GM12878 (cell line): ENCODE data around the gene SLC6A12. TPM values are rescaled to one million over a fixed set of nuclear protein-coding genes. Genes with fewer than 3 reads are reported as not detected.

ENCODE experiments used
- ATAC-seq: fragments of 200-7000 bp; cut with Tn5 transposase; 3 replicates; pipeline ENCODE4 v1.9.1; 2020; ENCODE audit warnings: mild to moderate bottlenecking, moderate library complexity
- BruUV-seq: library from RNA; stranded (reverse); fragments of 400-500 nt; replicated peaks from 2 replicates; lab custom pipeline; 2021; lab: Mats Ljungman, UMichigan
- CTCF ChIA-PET: fragments of 300-600 bp; sonication (Branson Sonifier 250); formaldehyde crosslinking; extraction: SDS; loops from one replicate; lab custom pipeline; 2021; ENCODE audit warnings: inconsistent platforms; lab: Yijun Ruan, JAX
- POLR2A ChIA-PET: fragments of 350-600 bp; formaldehyde crosslinking; extraction: SDS; loops from one replicate; lab custom pipeline; 2021; ENCODE audit warnings: inconsistent platforms; lab: Charles Lee
- RAD21 ChIA-PET: fragments of 300-600 bp; sonication (Branson Sonifier 250); formaldehyde crosslinking; loops from one replicate; lab custom pipeline; 2023; ENCODE audit warnings: antibody characterized with exemption; ENCODE audit not compliant: unreplicated experiment; lab: Charles Lee
- SMC1A ChIA-PET: fragments of 300-600 bp; sonication (Branson Sonifier 250); formaldehyde crosslinking; loops from one replicate; lab custom pipeline; 2023; ENCODE audit not compliant: unreplicated experiment, uncharacterized antibody; lab: Charles Lee
- DNase-seq: peaks from one replicate; pipeline ENCODE4 v3.0.0-alpha.2; 2011; ENCODE audit warnings: low read depth, low spot score
- FAIRE-seq: peaks from 3 replicates; lab custom pipeline; 2011; peaks lifted over from hg19 to GRCh38; lab: Jason Lieb, UNC
- H2AFZ ChIP-seq: 2 replicates; pipeline ENCODE4 v1.6.0; 2011; ENCODE audit warnings: low read depth, low read length, control low read depth; ENCODE audit not compliant: control insufficient read depth
- H3K27ac ChIP-seq: 2 replicates; pipeline ENCODE4 v1.5.1; 2011; ENCODE audit warnings: control low read depth; ENCODE audit not compliant: control insufficient read depth, insufficient read depth
- H3K27me3 ChIP-seq, 2 experiments: replicated peaks in 1 of 2; 2 replicates each; pipeline versions ENCODE4 v1.6.0 to v1.6.1; 2011; ENCODE audit warnings: low read length in 1 of 2; ENCODE audit not compliant: control insufficient read depth in 2 of 2, insufficient read depth in 2 of 2
- H3K36me3 ChIP-seq, 2 experiments: 2 replicates each; pipeline ENCODE4 v1.5.1; 2011; ENCODE audit warnings: low read length in 1 of 2; ENCODE audit not compliant: control insufficient read depth in 2 of 2, insufficient read depth in 2 of 2
- H3K4me1 ChIP-seq: 2 replicates; pipeline ENCODE4 v1.6.1; 2011; ENCODE audit warnings: mild to moderate bottlenecking, low read length, moderate library complexity, mixed read lengths; ENCODE audit not compliant: control insufficient read depth, insufficient read depth
- H3K4me2 ChIP-seq: 2 replicates; pipeline ENCODE4 v1.6.0; 2011; ENCODE audit warnings: control low read depth; ENCODE audit not compliant: control insufficient read depth, insufficient read depth
- H3K4me3 ChIP-seq: fragments of 200-600 bp; sonication (generic); 2 replicates; pipeline ENCODE4 v1.5.1; 2016
- H3K79me2 ChIP-seq: 2 replicates; pipeline ENCODE4 v1.6.0; 2011; ENCODE audit warnings: low read length; ENCODE audit not compliant: control insufficient read depth, insufficient read depth
- H3K9ac ChIP-seq: 2 replicates; pipeline ENCODE4 v1.8.0; 2011; ENCODE audit warnings: low read length, control low read depth, mixed read lengths; ENCODE audit not compliant: control insufficient read depth, insufficient read depth
- H3K9me3 ChIP-seq: replicated peaks from 3 replicates; pipeline ENCODE4 v1.5.1; 2011; ENCODE audit warnings: mild to moderate bottlenecking, low read length; ENCODE audit not compliant: control insufficient read depth, insufficient read depth
- H4K20me1 ChIP-seq: 2 replicates; pipeline ENCODE4 v1.6.0; 2011; ENCODE audit not compliant: control insufficient read depth, insufficient read depth
- BRCA1 ChIP-seq: IDR thresholded peaks from 2 replicates; pipeline ENCODE4 v1.6.1; 2011; ENCODE audit warnings: low read depth, low read length, improper control_type of control experiment
- CHD1 ChIP-seq: IDR thresholded peaks from 2 replicates; pipeline ENCODE4 v1.6.1; 2012; ENCODE audit warnings: low read depth, low read length, improper control_type of control experiment
- CHD4 ChIP-seq: fragments of 200-600 bp; sonication (generic); IDR thresholded peaks from 2 replicates; pipeline ENCODE4 v1.6.1; 2016; ENCODE audit warnings: mild to moderate bottlenecking
- HCFC1 ChIP-seq: fragments of 150-350 bp; IDR thresholded peaks from 2 replicates; pipeline ENCODE4 v1.6.1; 2014; ENCODE audit warnings: low read length
- HDGF ChIP-seq: fragments of 450-650 bp; IDR thresholded peaks from 2 replicates; pipeline ENCODE4 v1.6.1; 2016; ENCODE audit warnings: antibody characterized with exemption
- MYB ChIP-seq: fragments of 150-350 bp; IDR thresholded peaks from 2 replicates; pipeline ENCODE4 v1.6.1; 2014; ENCODE audit warnings: mild to moderate bottlenecking, low read depth, low read length, borderline replicate concordance
- NFIC ChIP-seq: IDR thresholded peaks from 2 replicates; pipeline ENCODE4 v1.6.1; 2012; ENCODE audit warnings: low read depth, mild to moderate bottlenecking, inconsistent platforms, low read length, moderate library complexity
- YBX1 ChIP-seq: fragments of 450-650 bp; IDR thresholded peaks from 2 replicates; pipeline ENCODE4 v1.6.1; 2016; ENCODE audit warnings: antibody characterized with exemption
- ZNF622 ChIP-seq: fragments of 450-650 bp; IDR thresholded peaks from 2 replicates; pipeline ENCODE4 v1.6.1; 2017; ENCODE audit warnings: mild to moderate bottlenecking, inconsistent platforms
- WGBS: methylation state at CpG from one replicate; pipeline ENCODE4 v1.1.6; 2016; ENCODE audit warnings: low lambda C conversion rate; ENCODE audit not compliant: insufficient replicate concordance, insufficient coverage; ENCODE audit errors: missing lambda C conversion rate; 5-methylcytosine and 5-hydroxymethylcytosine counted together
- in situ Hi-C: fragments of 300-500 bp; cut with MboI; formaldehyde crosslinking; loops from 9 replicates; pipeline ENCODE4 v1.14.3; 2018; ENCODE audit warnings: mixed read lengths
- intact Hi-C: fragments of 100-400 bp; cut with micrococcal nuclease; formaldehyde crosslinking; loops from one replicate; pipeline ENCODE4 v1.14.2; 2022; ENCODE audit not compliant: unreplicated experiment
- polyA plus RNA-seq, 11 experiments: library from polyadenylated mRNA; depleted of rRNA in 4 of 11; unstranded in 6 of 11; stranded (reverse) in 5 of 11; fragments of >200 nt; fragmentation: Nextera tagmentation in 4 of 11; fragmentation: Illumina TruSeq in 1 of 11; extraction: Ambion mirVana in 4 of 11; extraction: Trizol in 1 of 11; gene quantifications; 1 replicate in 1 of 11; 2 replicates in 10 of 11; pipeline versions ENCODE4 v1.2.1 to v1.2.3, GENCODE V29; 2011 to 2016; ENCODE audit warnings: inconsistent platforms in 2 of 11, missing spikeins in 2 of 11, low read depth in 1 of 11
- total RNA-seq, 4 experiments: library from RNA; depleted of rRNA in 3 of 4; stranded (reverse); fragments of >200 nt in 3 of 4; fragmentation: Illumina TruSeq in 1 of 4; extraction: Trizol in 1 of 4; gene quantifications; 2 replicates each; pipeline versions ENCODE4 v1.2.1 to v1.2.3, GENCODE V29; 2013 to 2021
- TF ChIP-seq, protein P1 (sequence below): fragments of 450-650 bp; conservative IDR thresholded peaks from 2 replicates; pipeline ENCODE4 v1.6.1; 2017; ENCODE audit warnings: mild to moderate bottlenecking, moderate library complexity
- TF ChIP-seq, protein P2 (sequence below): fragments of 450-650 bp; IDR thresholded peaks from 2 replicates; pipeline ENCODE4 v1.6.1; 2017; ENCODE audit warnings: mild to moderate bottlenecking, moderate library complexity
- TF ChIP-seq, protein P3 (sequence below): IDR thresholded peaks from 2 replicates; pipeline ENCODE4 v1.6.1; 2011; ENCODE audit warnings: low read depth, low read length, improper control_type of control experiment, borderline replicate concordance
- TF ChIP-seq, protein P4 (sequence below): IDR thresholded peaks from 2 replicates; pipeline ENCODE4 v1.6.1; 2011; ENCODE audit warnings: low read depth, mild to moderate bottlenecking, low read length, moderate library complexity, borderline replicate concordance; ENCODE audit errors: extremely low read depth
- TF ChIP-seq, protein P5 (sequence below): fragments of 150-350 bp; IDR thresholded peaks from 2 replicates; pipeline ENCODE4 v1.6.1; 2014; ENCODE audit warnings: mild to moderate bottlenecking, low read depth, low read length

SLC6A12 gene
- total and polyA plus RNA-seq, 10 of the 15 experiments (the other 5 are each of a cell fraction or from before 2014, with no cell fraction given), result 0.06 to 0.11 (median 0.07) TPM; not detected in 7

DNA sequence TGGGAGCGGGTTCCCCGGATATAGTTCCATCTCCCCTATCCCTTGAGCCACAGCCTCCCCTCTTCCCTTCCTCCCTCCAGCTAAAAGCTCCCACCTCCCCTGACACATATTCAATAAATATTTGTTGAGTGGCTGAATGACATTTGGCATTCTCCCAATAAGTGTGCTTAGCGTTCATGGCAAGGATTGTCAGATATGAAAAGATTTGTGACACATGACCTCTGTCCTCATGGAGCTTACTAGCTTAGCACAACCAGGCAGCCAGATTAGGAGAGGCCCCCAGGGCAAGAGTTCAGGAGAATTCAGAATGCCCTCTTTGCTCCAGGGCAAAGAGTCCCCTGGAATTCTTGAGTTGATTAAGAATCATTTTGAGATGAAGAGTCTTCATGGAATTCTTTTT is 22.5 kb upstream of the SLC6A12 start:
- POLR2A ChIA-PET, result no interaction called here

More for the DNA sequence above, 22.5 kb upstream of the SLC6A12 start:
- DNase-seq (no peak), ATAC-seq (no peak), FAIRE-seq (no peak)
- Histone ChIP-seq H3K9me3 (peaks cover 6% of the 10 kb centered on the region; the same call in 2 of the 3 replicates), H2AFZ (no peak overlapping the region), H3K4me3 (no peak overlapping the region), H3K9ac (no peak overlapping the region), H3K27ac (no peak overlapping the region), H3K4me2 (no peak overlapping the region), H3K4me1 (no peaks in the 10 kb centered on the region), H3K27me3 (no peaks in the 10 kb centered on the region), H4K20me1 (no peaks in the 10 kb centered on the region), H3K79me2 (no peaks in the 10 kb centered on the region), H3K36me3 (no peaks in the 10 kb centered on the region)
- TF ChIP-seq ZNF622, result no peak
- no peak for TF ChIP-seq YBX1
- no peak for TF ChIP-seq BRCA1
- TF ChIP-seq HDGF, result no peak
- no peak for TF ChIP-seq CHD1
- TF ChIP-seq, protein P1, sequence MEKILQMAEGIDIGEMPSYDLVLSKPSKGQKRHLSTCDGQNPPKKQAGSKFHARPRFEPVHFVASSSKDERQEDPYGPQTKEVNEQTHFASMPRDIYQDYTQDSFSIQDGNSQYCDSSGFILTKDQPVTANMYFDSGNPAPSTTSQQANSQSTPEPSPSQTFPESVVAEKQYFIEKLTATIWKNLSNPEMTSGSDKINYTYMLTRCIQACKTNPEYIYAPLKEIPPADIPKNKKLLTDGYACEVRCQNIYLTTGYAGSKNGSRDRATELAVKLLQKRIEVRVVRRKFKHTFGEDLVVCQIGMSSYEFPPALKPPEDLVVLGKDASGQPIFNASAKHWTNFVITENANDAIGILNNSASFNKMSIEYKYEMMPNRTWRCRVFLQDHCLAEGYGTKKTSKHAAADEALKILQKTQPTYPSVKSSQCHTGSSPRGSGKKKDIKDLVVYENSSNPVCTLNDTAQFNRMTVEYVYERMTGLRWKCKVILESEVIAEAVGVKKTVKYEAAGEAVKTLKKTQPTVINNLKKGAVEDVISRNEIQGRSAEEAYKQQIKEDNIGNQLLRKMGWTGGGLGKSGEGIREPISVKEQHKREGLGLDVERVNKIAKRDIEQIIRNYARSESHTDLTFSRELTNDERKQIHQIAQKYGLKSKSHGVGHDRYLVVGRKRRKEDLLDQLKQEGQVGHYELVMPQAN, result no peak
- no peak for TF ChIP-seq NFIC
- no peak for TF ChIP-seq HCFC1
- TF ChIP-seq, protein P2, sequence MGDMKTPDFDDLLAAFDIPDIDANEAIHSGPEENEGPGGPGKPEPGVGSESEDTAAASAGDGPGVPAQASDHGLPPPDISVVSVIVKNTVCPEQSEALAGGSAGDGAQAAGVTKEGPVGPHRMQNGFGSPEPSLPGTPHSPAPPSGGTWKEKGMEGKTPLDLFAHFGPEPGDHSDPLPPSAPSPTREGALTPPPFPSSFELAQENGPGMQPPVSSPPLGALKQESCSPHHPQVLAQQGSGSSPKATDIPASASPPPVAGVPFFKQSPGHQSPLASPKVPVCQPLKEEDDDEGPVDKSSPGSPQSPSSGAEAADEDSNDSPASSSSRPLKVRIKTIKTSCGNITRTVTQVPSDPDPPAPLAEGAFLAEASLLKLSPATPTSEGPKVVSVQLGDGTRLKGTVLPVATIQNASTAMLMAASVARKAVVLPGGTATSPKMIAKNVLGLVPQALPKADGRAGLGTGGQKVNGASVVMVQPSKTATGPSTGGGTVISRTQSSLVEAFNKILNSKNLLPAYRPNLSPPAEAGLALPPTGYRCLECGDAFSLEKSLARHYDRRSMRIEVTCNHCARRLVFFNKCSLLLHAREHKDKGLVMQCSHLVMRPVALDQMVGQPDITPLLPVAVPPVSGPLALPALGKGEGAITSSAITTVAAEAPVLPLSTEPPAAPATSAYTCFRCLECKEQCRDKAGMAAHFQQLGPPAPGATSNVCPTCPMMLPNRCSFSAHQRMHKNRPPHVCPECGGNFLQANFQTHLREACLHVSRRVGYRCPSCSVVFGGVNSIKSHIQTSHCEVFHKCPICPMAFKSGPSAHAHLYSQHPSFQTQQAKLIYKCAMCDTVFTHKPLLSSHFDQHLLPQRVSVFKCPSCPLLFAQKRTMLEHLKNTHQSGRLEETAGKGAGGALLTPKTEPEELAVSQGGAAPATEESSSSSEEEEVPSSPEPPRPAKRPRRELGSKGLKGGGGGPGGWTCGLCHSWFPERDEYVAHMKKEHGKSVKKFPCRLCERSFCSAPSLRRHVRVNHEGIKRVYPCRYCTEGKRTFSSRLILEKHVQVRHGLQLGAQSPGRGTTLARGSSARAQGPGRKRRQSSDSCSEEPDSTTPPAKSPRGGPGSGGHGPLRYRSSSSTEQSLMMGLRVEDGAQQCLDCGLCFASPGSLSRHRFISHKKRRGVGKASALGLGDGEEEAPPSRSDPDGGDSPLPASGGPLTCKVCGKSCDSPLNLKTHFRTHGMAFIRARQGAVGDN, result no peak
- TF ChIP-seq MYB, result no peak
- TF ChIP-seq, protein P3, sequence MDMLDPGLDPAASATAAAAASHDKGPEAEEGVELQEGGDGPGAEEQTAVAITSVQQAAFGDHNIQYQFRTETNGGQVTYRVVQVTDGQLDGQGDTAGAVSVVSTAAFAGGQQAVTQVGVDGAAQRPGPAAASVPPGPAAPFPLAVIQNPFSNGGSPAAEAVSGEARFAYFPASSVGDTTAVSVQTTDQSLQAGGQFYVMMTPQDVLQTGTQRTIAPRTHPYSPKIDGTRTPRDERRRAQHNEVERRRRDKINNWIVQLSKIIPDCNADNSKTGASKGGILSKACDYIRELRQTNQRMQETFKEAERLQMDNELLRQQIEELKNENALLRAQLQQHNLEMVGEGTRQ, result no peak
- TF ChIP-seq, protein P4, sequence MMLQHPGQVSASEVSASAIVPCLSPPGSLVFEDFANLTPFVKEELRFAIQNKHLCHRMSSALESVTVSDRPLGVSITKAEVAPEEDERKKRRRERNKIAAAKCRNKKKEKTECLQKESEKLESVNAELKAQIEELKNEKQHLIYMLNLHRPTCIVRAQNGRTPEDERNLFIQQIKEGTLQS, result no peak
- TF ChIP-seq, protein P5, sequence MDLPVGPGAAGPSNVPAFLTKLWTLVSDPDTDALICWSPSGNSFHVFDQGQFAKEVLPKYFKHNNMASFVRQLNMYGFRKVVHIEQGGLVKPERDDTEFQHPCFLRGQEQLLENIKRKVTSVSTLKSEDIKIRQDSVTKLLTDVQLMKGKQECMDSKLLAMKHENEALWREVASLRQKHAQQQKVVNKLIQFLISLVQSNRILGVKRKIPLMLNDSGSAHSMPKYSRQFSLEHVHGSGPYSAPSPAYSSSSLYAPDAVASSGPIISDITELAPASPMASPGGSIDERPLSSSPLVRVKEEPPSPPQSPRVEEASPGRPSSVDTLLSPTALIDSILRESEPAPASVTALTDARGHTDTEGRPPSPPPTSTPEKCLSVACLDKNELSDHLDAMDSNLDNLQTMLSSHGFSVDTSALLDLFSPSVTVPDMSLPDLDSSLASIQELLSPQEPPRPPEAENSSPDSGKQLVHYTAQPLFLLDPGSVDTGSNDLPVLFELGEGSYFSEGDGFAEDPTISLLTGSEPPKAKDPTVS, result no peak
- no peak for TF ChIP-seq CHD4
- ChIA-PET RAD21 (no interaction called here), SMC1A (interaction anchor here (0.7 kb wide), 1 partner anchor 14 kb away, joined by 3 read pairs; no protein-coding TSS in a partner anchor), CTCF (no interaction called here)
- BruUV-seq, result no TSS peak
- in situ Hi-C loops (no loop called here), intact Hi-C loops (no loop called here)
- WGBS, result 88% methylated on average over 3 of the region's 3 CpGs
